H9 (cell line): ENCODE results near the gene NCKAP5. TPM values are rescaled to one million over a fixed set of nuclear protein-coding genes. Genes with fewer than 3 reads are reported as not detected.

Experiments used
- DNase-seq: peaks from one replicate; pipeline ENCODE4 v3.0.0-alpha.2; 2017
- H2AFZ ChIP-seq: one replicate; pipeline ENCODE4 v1.6.1; 2013; ENCODE audit warnings: mild to moderate bottlenecking, low read length, control low read depth, moderate library complexity
- H2AK5ac ChIP-seq: 2 replicates; pipeline ENCODE4 v1.6.1; 2013; ENCODE audit warnings: low read length, control low read depth, mixed read lengths; ENCODE audit not compliant: insufficient read length
- H2BK120ac ChIP-seq: one replicate; pipeline ENCODE4 v1.6.1; 2013; ENCODE audit warnings: low read depth, mild to moderate bottlenecking, low read length, control low read depth, inconsistent platforms; ENCODE audit not compliant: poor library complexity, severe bottlenecking
- H2BK12ac ChIP-seq: 2 replicates; pipeline ENCODE4 v1.6.1; 2013; ENCODE audit warnings: low read length, control low read depth, mixed read lengths, low read depth; ENCODE audit not compliant: insufficient read length
- H2BK15ac ChIP-seq: 2 replicates; pipeline ENCODE4 v1.6.1; 2013; ENCODE audit warnings: low read depth, low read length, control low read depth
- H2BK20ac ChIP-seq: one replicate; pipeline ENCODE4 v1.6.1; 2013; ENCODE audit warnings: low read depth, mild to moderate bottlenecking, low read length, control low read depth, inconsistent platforms; ENCODE audit not compliant: poor library complexity, severe bottlenecking
- H2BK5ac ChIP-seq: 2 replicates; pipeline ENCODE4 v1.6.1; 2013; ENCODE audit warnings: low read length, control low read depth, mixed read lengths; ENCODE audit not compliant: insufficient read length
- H3K14ac ChIP-seq: 2 replicates; pipeline ENCODE4 v1.6.1; 2013; ENCODE audit warnings: low read length, control low read depth; ENCODE audit not compliant: insufficient read depth
- H3K18ac ChIP-seq: 2 replicates; pipeline ENCODE4 v1.6.1; 2013; ENCODE audit warnings: low read depth, mild to moderate bottlenecking, mixed read lengths, low read length, control low read depth; ENCODE audit not compliant: insufficient read length
- H3K23ac ChIP-seq: 2 replicates; pipeline ENCODE4 v1.6.1; 2013; ENCODE audit warnings: low read length, control low read depth, mixed read lengths, low read depth; ENCODE audit not compliant: insufficient read length
- H3K23me2 ChIP-seq: 2 replicates; pipeline ENCODE4 v1.6.1; 2013; ENCODE audit warnings: low read depth, mild to moderate bottlenecking, mixed read lengths, low read length, control low read depth; ENCODE audit not compliant: insufficient read length, poor library complexity, severe bottlenecking
- H3K27ac ChIP-seq: 2 replicates; pipeline ENCODE4 v1.5.1; 2013; ENCODE audit warnings: low read length, control low read depth, mixed read lengths, low read depth; ENCODE audit not compliant: insufficient read length
- H3K27me3 ChIP-seq: 2 replicates; pipeline ENCODE4 v1.6.1; 2013; ENCODE audit warnings: low read length, control low read depth, inconsistent platforms; ENCODE audit not compliant: insufficient read depth
- H3K4ac ChIP-seq: 2 replicates; pipeline ENCODE4 v1.6.1; 2013; ENCODE audit warnings: low read depth, mild to moderate bottlenecking, control low read depth, inconsistent platforms, low read length, moderate library complexity
- H3K4me1 ChIP-seq: 2 replicates; pipeline ENCODE4 v1.6.1; 2013; ENCODE audit warnings: low read length, control low read depth, inconsistent platforms; ENCODE audit not compliant: insufficient read depth
- H3K4me2 ChIP-seq: 2 replicates; pipeline ENCODE4 v1.6.1; 2013; ENCODE audit warnings: low read length, control low read depth, mixed read lengths; ENCODE audit not compliant: insufficient read length, insufficient read depth
- H3K56ac ChIP-seq: 2 replicates; pipeline ENCODE4 v1.6.1; 2013; ENCODE audit warnings: low read depth, mild to moderate bottlenecking, mixed read lengths, low read length, control low read depth; ENCODE audit not compliant: insufficient read length
- H3K79me1 ChIP-seq: 2 replicates; pipeline ENCODE4 v1.6.1; 2013; ENCODE audit warnings: low read depth, mild to moderate bottlenecking, moderate library complexity, low read length, control low read depth, inconsistent platforms; ENCODE audit not compliant: insufficient read depth, poor library complexity, severe bottlenecking
- H3K79me2 ChIP-seq: 2 replicates; pipeline ENCODE4 v1.6.1; 2013; ENCODE audit warnings: low read length, control low read depth, inconsistent platforms; ENCODE audit not compliant: insufficient read depth
- H3K9ac ChIP-seq: 2 replicates; pipeline ENCODE4 v1.6.1; 2013; ENCODE audit warnings: low read length, control low read depth, mixed read lengths; ENCODE audit not compliant: insufficient read length; ENCODE audit errors: extremely low read depth
- H3K9me3 ChIP-seq: one replicate; pipeline ENCODE4 v1.6.1; 2013; ENCODE audit warnings: low read depth, low read length, inconsistent platforms; ENCODE audit not compliant: control insufficient read depth
- H3T11ph ChIP-seq: one replicate; pipeline ENCODE4 v1.6.1; 2013; ENCODE audit warnings: mild to moderate bottlenecking, low read length, control low read depth, inconsistent platforms
- H4K20me1 ChIP-seq: one replicate; pipeline ENCODE4 v1.6.1; 2013; ENCODE audit not compliant: control insufficient read depth, insufficient read length, insufficient read depth
- H4K5ac ChIP-seq: 2 replicates; pipeline ENCODE4 v1.6.1; 2013; ENCODE audit warnings: low read depth, mild to moderate bottlenecking, mixed read lengths, low read length, control low read depth; ENCODE audit not compliant: insufficient read length
- H4K8ac ChIP-seq: replicated peaks from 2 replicates; pipeline ENCODE4 v1.6.1; 2013; ENCODE audit warnings: low read length, control low read depth, mixed read lengths, low read depth; ENCODE audit not compliant: insufficient read length
- H4K91ac ChIP-seq: 2 replicates; pipeline ENCODE4 v1.6.1; 2013; ENCODE audit warnings: low read depth, mild to moderate bottlenecking, moderate library complexity, mixed read lengths, low read length, control low read depth; ENCODE audit not compliant: insufficient read length
- H3K27ac Mint-ChIP-seq, 3 experiments: 2 replicates in 2 of 3; 3 replicates in 1 of 3; pipeline ENCODE4 v1.8.0; 2020 to 2021; ENCODE audit warnings: mixed read lengths in 3 of 3, mild to moderate bottlenecking in 1 of 3, moderate library complexity in 1 of 3
- H3K27me3 Mint-ChIP-seq: 2 replicates; pipeline ENCODE4 v1.8.0; 2021; ENCODE audit warnings: low read depth, mild to moderate bottlenecking, moderate library complexity, mixed read lengths
- H3K36me3 Mint-ChIP-seq, 3 experiments: 2 replicates in 2 of 3; 3 replicates in 1 of 3; pipeline ENCODE4 v1.8.0; 2020 to 2021; ENCODE audit warnings: low read depth in 3 of 3, mixed read lengths in 3 of 3; ENCODE audit not compliant: insufficient read depth in 1 of 3
- H3K4me1 Mint-ChIP-seq, 2 experiments: 2 replicates each; pipeline ENCODE4 v1.8.0; 2020; ENCODE audit warnings: mixed read lengths in 2 of 2
- H3K4me3 Mint-ChIP-seq, 2 experiments: 2 replicates in 1 of 2; 3 replicates in 1 of 2; pipeline ENCODE4 v1.8.0; 2020 to 2021; ENCODE audit warnings: mild to moderate bottlenecking in 2 of 2, mixed read lengths in 2 of 2, moderate library complexity in 1 of 2
- H3K9me3 Mint-ChIP-seq, 2 experiments: 2 replicates in 1 of 2; 3 replicates in 1 of 2; pipeline ENCODE4 v1.8.0; 2020; ENCODE audit warnings: mild to moderate bottlenecking in 2 of 2, mixed read lengths in 2 of 2, moderate library complexity in 1 of 2
- CTCF ChIP-seq: fragments of 200-600 bp; sonication (generic); conservative IDR thresholded peaks from 3 replicates; pipeline ENCODE4 v1.8.0; 2021; ENCODE audit warnings: antibody characterized with exemption, mild to moderate bottlenecking
- WGBS: extraction: QIAGEN DNeasy Blood & Tissue Kit; methylation state at CpG from one replicate; pipeline ENCODE4 v1.1.7; 2013; ENCODE audit warnings: missing lambda C conversion rate, low lambda C conversion rate, mixed read lengths; ENCODE audit not compliant: insufficient read length; ENCODE audit errors: extremely low coverage; 5-methylcytosine and 5-hydroxymethylcytosine counted together
- total RNA-seq: library from RNA; stranded (reverse); gene quantifications from 2 replicates; pipeline ENCODE4 v1.2.1, GENCODE V29; 2021

NCKAP5 gene
- total RNA-seq, 1 experiment from 2014 or later, result 0.26 TPM

- H3K79me1 ChIP-seq, result no peaks in the 10 kb centered on the region
- no peak overlapping the region for H3K9ac ChIP-seq
- H3K27me3 ChIP-seq, result no peaks in the 10 kb centered on the region
- no peak overlapping the region for H3T11ph ChIP-seq
- H3K56ac ChIP-seq, result no peak overlapping the region
- no peak for DNase-seq
- H3K79me2 ChIP-seq, result no peaks in the 10 kb centered on the region
- H4K8ac ChIP-seq, result no peak overlapping the region
- no peaks in the 10 kb centered on the region for H3K23me2 ChIP-seq
- H3K4ac ChIP-seq, result no peak overlapping the region
- no peaks in the 10 kb centered on the region for H4K20me1 ChIP-seq
- no peak overlapping the region for H2BK5ac ChIP-seq
- H3K27ac ChIP-seq, result no peak overlapping the region
- no peak overlapping the region for H2AFZ ChIP-seq
- WGBS, result no CpG with 5 or more reads among the region's 1 CpG
- H2BK12ac ChIP-seq, result no peak overlapping the region
- H2BK20ac ChIP-seq, result no peak overlapping the region
- no peaks in the 10 kb centered on the region for H3K27me3 Mint-ChIP-seq
- no peak overlapping the region for H4K5ac ChIP-seq
- H3K4me3 Mint-ChIP-seq, result no peak overlapping the region
- H3K9me3 Mint-ChIP-seq, result no peaks in the 10 kb centered on the region
- H2BK15ac ChIP-seq, result no peak overlapping the region
- no peak overlapping the region for H3K18ac ChIP-seq
- no peak overlapping the region for H4K91ac ChIP-seq
- no peak overlapping the region for H2AK5ac ChIP-seq
- H3K23ac ChIP-seq, result no peak overlapping the region
- H3K9me3 ChIP-seq, result no peaks in the 10 kb centered on the region
- H3K4me2 ChIP-seq, result no peak overlapping the region
- peaks cover 10 to 11% of the 10 kb centered on the region in 2 experiments for H3K4me1 Mint-ChIP-seq
- no peak overlapping the region for H3K27ac Mint-ChIP-seq
- H3K14ac ChIP-seq, result no peak overlapping the region
- H3K4me1 ChIP-seq, result no peaks in the 10 kb centered on the region; the same call in 1 of the 2 replicates
- H2BK120ac ChIP-seq, result no peak overlapping the region
- TF ChIP-seq CTCF, result no peak
- H3K36me3 Mint-ChIP-seq, result no peaks in the 10 kb centered on the region
Observed at GRCh38 chr2:132690664-132691303, 877.5 kb downstream of the NCKAP5 start.
